SK-N-MC (cell line): ENCODE data around the gene ONECUT3.

ENCODE experiments used
- DNase-seq: peaks from one replicate; pipeline ENCODE4 v3.0.0-alpha.2; 2011; ENCODE audit warnings: low read depth, low spot score
- H3K27ac ChIP-seq: fragments of 200-600 bp; sonication (generic); 2 replicates; pipeline ENCODE4 v1.5.1; 2016; ENCODE audit warnings: mixed run types
- H3K36me3 ChIP-seq: fragments of 200-600 bp; sonication (generic); 2 replicates; pipeline ENCODE4 v1.6.1; 2017; ENCODE audit warnings: antibody characterized with exemption, low read length, mixed read lengths; ENCODE audit not compliant: insufficient read depth
- H3K4me3 ChIP-seq: fragments of 200-600 bp; sonication (generic); 2 replicates; pipeline ENCODE4 v1.5.1; 2016
- H3K9ac ChIP-seq: fragments of 200-600 bp; sonication (generic); 2 replicates; pipeline ENCODE4 v1.8.0; 2017; ENCODE audit warnings: mixed run types, mixed read lengths; ENCODE audit not compliant: insufficient read length
- H3K9me3 ChIP-seq: fragments of 200-600 bp; sonication (generic); 2 replicates; pipeline ENCODE4 v1.6.1; 2017; ENCODE audit warnings: low read depth, mild to moderate bottlenecking, antibody characterized with exemption, low read length, moderate library complexity, mixed read lengths
- EZH2 ChIP-seq: fragments of 200-600 bp; sonication (generic); IDR thresholded peaks from one replicate; pipeline ENCODE4 v1.6.1; 2017; ENCODE audit warnings: antibody characterized with exemption
- FOXP2 ChIP-seq: optimal IDR thresholded peaks from 2 replicates; pipeline ENCODE3; 2011; ENCODE audit warnings: mild to moderate bottlenecking, moderate library complexity; ENCODE audit not compliant: insufficient read depth; ENCODE audit errors: extremely low read length, control extremely low read depth
- POLR2AphosphoS5 ChIP-seq: IDR thresholded peaks from 2 replicates; pipeline ENCODE4 v1.6.1; 2012; ENCODE audit warnings: mild to moderate bottlenecking, low read depth, low read length, borderline replicate concordance

Gene ONECUT3

GRCh38 chr19:1718420-1719291, 34.6 kb upstream of the ONECUT3 start:
- Histone ChIP-seq H3K4me3 (peak overlapping the region; percentile 59), H3K9ac (no peak overlapping the region)

GRCh38 chr19:1719519-1719918, 33.8 kb upstream of the ONECUT3 start:
- no peak overlapping the region for H3K9ac ChIP-seq
- H3K9me3 ChIP-seq: no peaks in the 10 kb centered on the region
- H3K27ac ChIP-seq: no peak overlapping the region
- TF ChIP-seq FOXP2: no peak
- no peak for TF ChIP-seq EZH2
- TF ChIP-seq POLR2AphosphoS5: no peak
- H3K4me3 ChIP-seq: no peak overlapping the region
- DNase-seq: no peak
- H3K36me3 ChIP-seq: no peaks in the 10 kb centered on the region

More at GRCh38 chr19:1718420-1719291, 34.6 kb upstream of the ONECUT3 start:
- no peaks in the 10 kb centered on the region for H3K36me3 ChIP-seq
- H3K27ac ChIP-seq: no peak overlapping the region
- no peaks in the 10 kb centered on the region for H3K9me3 ChIP-seq
- no peak for DNase-seq
- TF ChIP-seq FOXP2 (no peak), EZH2 (no peak), POLR2AphosphoS5 (no peak)

GRCh38 chr19:1720237-1720636, 33.1 kb upstream of the ONECUT3 start:
- no peak for DNase-seq
- Histone ChIP-seq H3K9ac (no peak overlapping the region), H3K4me3 (no peak overlapping the region), H3K27ac (no peak overlapping the region), H3K9me3 (no peaks in the 10 kb centered on the region), H3K36me3 (no peaks in the 10 kb centered on the region)
- no peak for TF ChIP-seq FOXP2
- no peak for TF ChIP-seq EZH2
- TF ChIP-seq POLR2AphosphoS5: no peak

GRCh38 chr19:1725100-1726064, 27.9 kb upstream of the ONECUT3 start:
- no peak for DNase-seq
- H3K9me3 ChIP-seq: no peaks in the 10 kb centered on the region
- no peak overlapping the region for H3K9ac ChIP-seq
- H3K4me3 ChIP-seq: peak overlapping the region; percentile 69
- no peaks in the 10 kb centered on the region for H3K36me3 ChIP-seq
- no peak for TF ChIP-seq FOXP2
- TF ChIP-seq EZH2: no peak
- TF ChIP-seq POLR2AphosphoS5: no peak
- H3K27ac ChIP-seq: no peak overlapping the region

GRCh38 chr19:1728816-1729567, 24.3 kb upstream of the ONECUT3 start:
- no peak for TF ChIP-seq POLR2AphosphoS5
- no peak for TF ChIP-seq EZH2
- TF ChIP-seq FOXP2: no peak
- H3K27ac ChIP-seq: no peak overlapping the region
- H3K9ac ChIP-seq: no peak overlapping the region
- H3K9me3 ChIP-seq: no peaks in the 10 kb centered on the region
- no peak for DNase-seq
- H3K36me3 ChIP-seq: no peaks in the 10 kb centered on the region
- H3K4me3 ChIP-seq: no peak overlapping the region

GRCh38 chr19:1729568-1729925, 23.8 kb upstream of the ONECUT3 start:
- no peak for DNase-seq
- H3K9me3 ChIP-seq: no peaks in the 10 kb centered on the region
- TF ChIP-seq FOXP2: no peak
- no peak for TF ChIP-seq POLR2AphosphoS5
- no peak for TF ChIP-seq EZH2
- no peaks in the 10 kb centered on the region for H3K36me3 ChIP-seq
- H3K9ac ChIP-seq: no peak overlapping the region
- no peak overlapping the region for H3K4me3 ChIP-seq
- H3K27ac ChIP-seq: no peak overlapping the region

- TF ChIP-seq EZH2 (no peak), POLR2AphosphoS5 (no peak), FOXP2 (no peak)
- Histone ChIP-seq H3K27ac (no peak overlapping the region), H3K9me3 (no peaks in the 10 kb centered on the region), H3K4me3 (no peak overlapping the region), H3K9ac (no peak overlapping the region), H3K36me3 (no peaks in the 10 kb centered on the region)
- DNase-seq: no peak
These were observed 23.1 kb upstream of the ONECUT3 start for GRCh38 chr19:1730157-1730556.

- H3K4me3 ChIP-seq: no peak overlapping the region
- no peak for DNase-seq
- TF ChIP-seq EZH2 (no peak), FOXP2 (no peak), POLR2AphosphoS5 (no peak)
- no peaks in the 10 kb centered on the region for H3K36me3 ChIP-seq
- H3K9me3 ChIP-seq: no peaks in the 10 kb centered on the region
- no peak overlapping the region for H3K9ac ChIP-seq
- H3K27ac ChIP-seq: no peak overlapping the region
These were observed 18.9 kb upstream of the ONECUT3 start for GRCh38 chr19:1734321-1734966.
